Mucosa of descending colon (tissue), 3 donors: ENCODE results near the gene EPHB6. TPM values are rescaled to one million over a fixed set of nuclear protein-coding genes. Genes with fewer than 3 reads are reported as not detected.

Experiments
- ATAC-seq: fragments of 200-7000 bp; cut with Tn5 transposase; one replicate; pipeline ENCODE4 v1.9.1; 2020; ENCODE audit warnings: mild to moderate bottlenecking, moderate library complexity
- DNase-seq, 3 donors: peaks; one replicate each; pipeline ENCODE4 v3.0.0-alpha.2; 2020
- H3K36me3 ChIP-seq: fragments of 200-600 bp; one replicate; pipeline ENCODE4 v1.8.0; 2021; ENCODE audit warnings: low read depth, mild to moderate bottlenecking
- H3K4me1 ChIP-seq: fragments of 200-600 bp; one replicate; pipeline ENCODE4 v1.8.0; 2021; ENCODE audit warnings: low read depth, mild to moderate bottlenecking
- H3K4me3 ChIP-seq: fragments of 200-600 bp; one replicate; pipeline ENCODE4 v1.8.0; 2021; ENCODE audit warnings: mild to moderate bottlenecking
- H3K9me3 ChIP-seq: fragments of 200-600 bp; one replicate; pipeline ENCODE4 v1.8.0; 2021; ENCODE audit warnings: mild to moderate bottlenecking
- CTCF ChIP-seq: fragments of 200-600 bp; IDR thresholded peaks from one replicate; pipeline ENCODE4 v1.8.0; 2022; ENCODE audit warnings: antibody characterized with exemption, mild to moderate bottlenecking
- intact Hi-C, 2 donors: fragments of 100-400 bp; cut with DNase I in 1 of 2; cut with micrococcal nuclease in 1 of 2; formaldehyde crosslinking; loops; one replicate each; pipeline versions ENCODE4 v1.11.0 to v1.11.1; 2022; cut with DNase I, micrococcal nuclease
- total RNA-seq, 3 donors: library from RNA; stranded (reverse); fragmentation: NEBNext Ultra II Directional in 2 of 3; extraction: Animal tissue kit (Norgen Biotek cat#: 25700) in 2 of 3; gene quantifications; one replicate each; pipeline versions ENCODE4 v1.2.1 to v1.2.4, GENCODE V29; 2021 to 2023
- donor health status: DM: no; HTN: no; CAD: no; lungs with moderate emphysema.
- donor health status: DM: no; HTN: no; CAD: no.
- donor health status: DM: no; HTN: yes; CAD: no.

Gene EPHB6
- total RNA-seq, 3 donors from 2014 or later, result 1.2 to 8.7 (median 2.6) TPM

GRCh38 chr7:142812437-142813215 is 42.2 kb upstream of the EPHB6 start:
- Histone ChIP-seq H3K4me1 (no peaks in the 10 kb centered on the region), H3K4me3 (no peak overlapping the region), H3K9me3 (no peaks in the 10 kb centered on the region), H3K36me3 (no peaks in the 10 kb centered on the region)
- ATAC-seq (no peak), DNase-seq (no peak)
- TF ChIP-seq CTCF, result no peak
- intact Hi-C loops, result no loop called here

GRCh38 chr7:142813226-142813625 is 41.6 kb upstream of the EPHB6 start:
- Histone ChIP-seq H3K9me3 (no peaks in the 10 kb centered on the region), H3K4me3 (no peak overlapping the region), H3K36me3 (no peaks in the 10 kb centered on the region), H3K4me1 (no peaks in the 10 kb centered on the region)
- DNase-seq (no peak), ATAC-seq (no peak)
- intact Hi-C loops, result no loop called here
- no peak for TF ChIP-seq CTCF

- Histone ChIP-seq H3K36me3 (no peaks in the 10 kb centered on the region), H3K9me3 (no peaks in the 10 kb centered on the region), H3K4me3 (no peak overlapping the region), H3K4me1 (no peaks in the 10 kb centered on the region)
- ATAC-seq (no peak), DNase-seq (no peak)
- TF ChIP-seq CTCF, result no peak
- intact Hi-C loops, result no loop called here
These were observed 41.2 kb upstream of the EPHB6 start for GRCh38 chr7:142813699-142814098.

- Histone ChIP-seq H3K4me1 (no peaks in the 10 kb centered on the region), H3K36me3 (no peaks in the 10 kb centered on the region), H3K9me3 (no peaks in the 10 kb centered on the region), H3K4me3 (no peak overlapping the region)
- intact Hi-C loops, result no loop called here
- no peak for TF ChIP-seq CTCF
- DNase-seq (no peak), ATAC-seq (no peak)
These were observed 40.4 kb upstream of the EPHB6 start for GRCh38 chr7:142814451-142814850.

- no peak for TF ChIP-seq CTCF
- H3K9me3 ChIP-seq, result no peaks in the 10 kb centered on the region
- no peaks in the 10 kb centered on the region for H3K4me1 ChIP-seq
- ATAC-seq, result no peak
- DNase-seq, result no peak
- intact Hi-C loops, result no loop called here
- H3K4me3 ChIP-seq, result no peak overlapping the region
- no peaks in the 10 kb centered on the region for H3K36me3 ChIP-seq
These were observed 39.7 kb upstream of the EPHB6 start for GRCh38 chr7:142815134-142815533.
